ENCODE results near the gene CHST4. TPM values are rescaled to one million over a fixed set of nuclear protein-coding genes. Genes with fewer than 3 reads are reported as not detected.

The CHST4 gene
- polyA plus RNA-seq, 1 donor from 2014 or later: not detected

DNA sequence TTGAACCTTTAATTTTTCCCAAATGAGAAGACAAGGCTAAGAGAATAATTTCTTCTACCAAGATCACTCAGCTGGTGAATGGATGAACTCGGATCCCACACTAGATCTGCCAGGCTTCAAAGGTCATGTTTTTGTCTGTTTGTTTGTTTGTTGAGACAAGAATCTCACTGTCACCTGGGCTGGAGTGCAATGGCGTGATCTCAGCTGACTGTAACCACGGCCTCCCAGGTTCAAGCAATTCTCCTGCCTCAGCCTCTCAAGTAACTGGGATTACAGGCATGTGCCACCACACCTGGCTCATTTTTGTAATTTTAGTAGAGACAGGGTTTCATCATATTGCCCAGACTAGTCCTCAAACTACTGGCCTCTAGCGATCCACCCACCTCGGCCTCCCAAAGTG is 43.7 kb upstream of the CHST4 start:
- Histone ChIP-seq H3K27me3 (ENCODE audit: insufficient read depth, low read depth, low read length) (no peaks in the 10 kb centered on the region), H3K9ac (ENCODE audit: low read length) (no peak overlapping the region), H2AFZ (ENCODE audit: low read depth, low read length) (no peak overlapping the region), H3K9me2 (ENCODE audit: insufficient read depth, low read length) (no peaks in the 10 kb centered on the region), H3F3A (ENCODE audit: insufficient read depth, low read length, poor library complexity, severe bottlenecking) (no peaks in the 10 kb centered on the region), H3K9me3 (ENCODE audit: low read length) (no peaks in the 10 kb centered on the region), H4K20me1 (ENCODE audit: insufficient read depth) (no peaks in the 10 kb centered on the region), H3K36me3 (ENCODE audit: insufficient read depth, low read length) (peaks cover 4% of the 10 kb centered on the region), H3K4me3 (ENCODE audit: low read length) (no peak overlapping the region), H3K27ac (ENCODE audit: low read length) (no peak overlapping the region), H3K4me2 (ENCODE audit: low read length) (no peak overlapping the region), H3K79me2 (replicated peaks; ENCODE audit: insufficient read depth, low read length) (no peaks in the 10 kb centered on the region)
- TF ChIP-seq TAF1 (IDR thresholded peaks at IDR 0.05; ENCODE audit: low read depth) (no peak), POLR2AphosphoS5 (IDR thresholded peaks at IDR 0.05) (no peak), MXI1 (conservative IDR thresholded peaks at IDR 0.05; ENCODE audit: poor library complexity, severe bottlenecking) (no peak), EP300 (conservative IDR thresholded peaks at IDR 0.05; ENCODE audit: poor library complexity, severe bottlenecking) (no peak), SMC3 (conservative IDR thresholded peaks at IDR 0.05; ENCODE audit: poor library complexity) (no peak)
- TF ChIP-seq, protein P1, sequence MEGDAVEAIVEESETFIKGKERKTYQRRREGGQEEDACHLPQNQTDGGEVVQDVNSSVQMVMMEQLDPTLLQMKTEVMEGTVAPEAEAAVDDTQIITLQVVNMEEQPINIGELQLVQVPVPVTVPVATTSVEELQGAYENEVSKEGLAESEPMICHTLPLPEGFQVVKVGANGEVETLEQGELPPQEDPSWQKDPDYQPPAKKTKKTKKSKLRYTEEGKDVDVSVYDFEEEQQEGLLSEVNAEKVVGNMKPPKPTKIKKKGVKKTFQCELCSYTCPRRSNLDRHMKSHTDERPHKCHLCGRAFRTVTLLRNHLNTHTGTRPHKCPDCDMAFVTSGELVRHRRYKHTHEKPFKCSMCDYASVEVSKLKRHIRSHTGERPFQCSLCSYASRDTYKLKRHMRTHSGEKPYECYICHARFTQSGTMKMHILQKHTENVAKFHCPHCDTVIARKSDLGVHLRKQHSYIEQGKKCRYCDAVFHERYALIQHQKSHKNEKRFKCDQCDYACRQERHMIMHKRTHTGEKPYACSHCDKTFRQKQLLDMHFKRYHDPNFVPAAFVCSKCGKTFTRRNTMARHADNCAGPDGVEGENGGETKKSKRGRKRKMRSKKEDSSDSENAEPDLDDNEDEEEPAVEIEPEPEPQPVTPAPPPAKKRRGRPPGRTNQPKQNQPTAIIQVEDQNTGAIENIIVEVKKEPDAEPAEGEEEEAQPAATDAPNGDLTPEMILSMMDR (IDR thresholded peaks at IDR 0.05; ENCODE audit: poor library complexity, severe bottlenecking): no peak
- TF ChIP-seq, protein P2, sequence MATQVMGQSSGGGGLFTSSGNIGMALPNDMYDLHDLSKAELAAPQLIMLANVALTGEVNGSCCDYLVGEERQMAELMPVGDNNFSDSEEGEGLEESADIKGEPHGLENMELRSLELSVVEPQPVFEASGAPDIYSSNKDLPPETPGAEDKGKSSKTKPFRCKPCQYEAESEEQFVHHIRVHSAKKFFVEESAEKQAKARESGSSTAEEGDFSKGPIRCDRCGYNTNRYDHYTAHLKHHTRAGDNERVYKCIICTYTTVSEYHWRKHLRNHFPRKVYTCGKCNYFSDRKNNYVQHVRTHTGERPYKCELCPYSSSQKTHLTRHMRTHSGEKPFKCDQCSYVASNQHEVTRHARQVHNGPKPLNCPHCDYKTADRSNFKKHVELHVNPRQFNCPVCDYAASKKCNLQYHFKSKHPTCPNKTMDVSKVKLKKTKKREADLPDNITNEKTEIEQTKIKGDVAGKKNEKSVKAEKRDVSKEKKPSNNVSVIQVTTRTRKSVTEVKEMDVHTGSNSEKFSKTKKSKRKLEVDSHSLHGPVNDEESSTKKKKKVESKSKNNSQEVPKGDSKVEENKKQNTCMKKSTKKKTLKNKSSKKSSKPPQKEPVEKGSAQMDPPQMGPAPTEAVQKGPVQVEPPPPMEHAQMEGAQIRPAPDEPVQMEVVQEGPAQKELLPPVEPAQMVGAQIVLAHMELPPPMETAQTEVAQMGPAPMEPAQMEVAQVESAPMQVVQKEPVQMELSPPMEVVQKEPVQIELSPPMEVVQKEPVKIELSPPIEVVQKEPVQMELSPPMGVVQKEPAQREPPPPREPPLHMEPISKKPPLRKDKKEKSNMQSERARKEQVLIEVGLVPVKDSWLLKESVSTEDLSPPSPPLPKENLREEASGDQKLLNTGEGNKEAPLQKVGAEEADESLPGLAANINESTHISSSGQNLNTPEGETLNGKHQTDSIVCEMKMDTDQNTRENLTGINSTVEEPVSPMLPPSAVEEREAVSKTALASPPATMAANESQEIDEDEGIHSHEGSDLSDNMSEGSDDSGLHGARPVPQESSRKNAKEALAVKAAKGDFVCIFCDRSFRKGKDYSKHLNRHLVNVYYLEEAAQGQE (IDR thresholded peaks at IDR 0.05; ENCODE audit: borderline replicate concordance): no peak

DNA sequence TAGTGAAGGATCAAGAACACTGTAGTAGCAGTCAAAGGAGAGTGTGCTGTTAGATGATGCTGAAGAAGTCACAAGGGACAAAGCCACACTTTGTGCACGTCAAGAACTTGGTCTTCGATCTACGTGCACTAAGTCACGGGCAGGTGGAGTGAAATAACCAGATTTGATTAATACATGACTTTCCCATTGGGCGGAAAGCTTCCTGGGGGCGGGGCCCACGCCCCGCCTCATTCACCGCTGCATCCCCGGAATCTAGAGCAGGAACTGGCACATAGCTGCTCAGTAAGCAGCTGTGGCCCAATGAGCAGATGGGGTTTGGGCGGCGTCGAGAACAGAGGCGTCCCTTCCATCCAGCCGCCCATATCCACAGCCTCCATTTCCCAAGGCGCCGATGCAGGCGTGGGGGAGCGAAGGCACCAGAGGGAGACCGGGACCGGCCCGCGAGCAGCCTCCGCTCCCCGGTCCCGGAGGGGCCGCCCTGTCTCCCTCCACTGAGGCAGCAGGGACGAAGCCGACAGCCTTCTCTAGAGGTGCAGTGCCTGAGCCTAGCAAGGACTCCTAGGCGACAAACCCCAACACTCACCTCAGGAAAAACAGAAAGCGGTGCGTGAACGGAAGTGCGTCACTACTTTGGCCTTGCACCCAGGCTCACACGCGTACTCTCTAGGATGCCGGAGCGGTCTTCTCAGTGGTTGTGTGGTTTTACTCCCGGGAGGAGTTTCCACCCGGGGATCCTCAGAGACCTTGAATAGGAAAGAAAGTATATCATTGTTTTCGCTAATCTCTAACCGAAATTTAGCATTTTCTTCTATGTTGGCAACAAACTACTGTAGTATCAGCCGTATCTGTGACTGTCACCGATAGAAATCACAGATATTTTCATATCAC is 42.0 kb upstream of the CHST4 start:
- TF ChIP-seq, protein P2 (IDR thresholded peaks at IDR 0.05; ENCODE audit: borderline replicate concordance): peak; percentile 90
- no peak for TF ChIP-seq RAD21 (conservative IDR thresholded peaks at IDR 0.05)
- peak; percentile 90 for TF ChIP-seq TAF1 (IDR thresholded peaks at IDR 0.05; ENCODE audit: low read depth)
- TF ChIP-seq, protein P1 (IDR thresholded peaks at IDR 0.05; ENCODE audit: poor library complexity, severe bottlenecking): peak; percentile 28
- TF ChIP-seq EZH2 (IDR thresholded peaks at IDR 0.05; ENCODE audit: borderline replicate concordance, insufficient read depth, low read length, poor library complexity, severe bottlenecking): no peak
- TF ChIP-seq POLR2AphosphoS5 (IDR thresholded peaks at IDR 0.05): peak; percentile 98
- TF ChIP-seq MXI1 (conservative IDR thresholded peaks at IDR 0.05; ENCODE audit: poor library complexity, severe bottlenecking): peak; percentile 87
- peak; percentile 79 for TF ChIP-seq EP300 (conservative IDR thresholded peaks at IDR 0.05; ENCODE audit: poor library complexity, severe bottlenecking)
- peak; percentile 54 for TF ChIP-seq SMC3 (conservative IDR thresholded peaks at IDR 0.05; ENCODE audit: poor library complexity)
- H3K27ac ChIP-seq (ENCODE audit: low read length): peak overlapping the region; percentile 96
- H3F3A ChIP-seq (ENCODE audit: insufficient read depth, low read length, poor library complexity, severe bottlenecking): no peaks in the 10 kb centered on the region
- no peaks in the 10 kb centered on the region for H3K27me3 ChIP-seq (ENCODE audit: insufficient read depth, low read depth, low read length)
- peak overlapping the region; percentile 90 for H3K4me2 ChIP-seq (ENCODE audit: low read length)
- H3K9me3 ChIP-seq (ENCODE audit: low read length): no peaks in the 10 kb centered on the region
- no peaks in the 10 kb centered on the region for H3K36me3 ChIP-seq (ENCODE audit: insufficient read depth, low read length)
- peak overlapping the region; percentile 96 for H3K9ac ChIP-seq (ENCODE audit: low read length)
- peak overlapping the region; percentile 94 for H2AFZ ChIP-seq (ENCODE audit: low read depth, low read length)
- H3K79me2 ChIP-seq (replicated peaks; ENCODE audit: insufficient read depth, low read length): no peaks in the 10 kb centered on the region
- peak overlapping the region; percentile 78 for H3K4me3 ChIP-seq (ENCODE audit: low read length)
- H3K9me2 ChIP-seq (ENCODE audit: insufficient read depth, low read length): no peaks in the 10 kb centered on the region
- H4K20me1 ChIP-seq (ENCODE audit: insufficient read depth): no peaks in the 10 kb centered on the region

Data from neural cell (in vitro differentiated cells).